Measurements from ENCODE around the gene TP53BP2. TPM values are rescaled to one million over a fixed set of nuclear protein-coding genes. Genes with fewer than 3 reads are reported as not detected.
"Not testable (repeated sequence)": the region's sequence is repeated elsewhere in the genome, so short reads cannot be mapped to it uniquely, and the experiment has no call there.

TP53BP2 gene
- total RNA-seq, 1 donor from 2014 or later: 22.6 TPM

DNA sequence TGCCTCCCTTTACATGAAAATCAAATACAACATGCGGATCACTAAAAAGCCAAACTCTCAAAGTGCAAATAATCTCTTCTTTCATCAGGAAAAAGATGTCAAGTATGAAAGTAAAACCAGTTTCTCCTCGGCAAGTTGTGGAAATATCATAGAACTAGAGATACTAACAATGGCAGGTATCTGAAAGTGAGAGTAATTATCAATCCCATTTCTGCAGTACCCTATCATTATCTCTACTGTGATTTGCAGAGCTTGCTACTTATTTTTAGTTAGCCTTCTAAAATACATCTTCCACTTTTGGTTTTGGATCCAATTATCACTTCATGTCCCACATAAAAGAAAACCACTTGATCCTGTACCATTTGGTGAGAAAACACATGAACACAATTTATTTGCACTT is 3.0 kb downstream of the TP53BP2 start:
- Histone ChIP-seq H3K4me3 (ENCODE audit: low read depth, low read length) (no peak overlapping the region), H3K36me3 (ENCODE audit: control insufficient read depth, insufficient read depth, low read length) (no peaks in the 10 kb centered on the region), H3K27me3 (ENCODE audit: control insufficient read depth, insufficient read depth, low read length) (no peaks in the 10 kb centered on the region)
- DNase-seq (ENCODE audit: low read depth) (no peak), FAIRE-seq (no peak)
- TF ChIP-seq, protein P1, sequence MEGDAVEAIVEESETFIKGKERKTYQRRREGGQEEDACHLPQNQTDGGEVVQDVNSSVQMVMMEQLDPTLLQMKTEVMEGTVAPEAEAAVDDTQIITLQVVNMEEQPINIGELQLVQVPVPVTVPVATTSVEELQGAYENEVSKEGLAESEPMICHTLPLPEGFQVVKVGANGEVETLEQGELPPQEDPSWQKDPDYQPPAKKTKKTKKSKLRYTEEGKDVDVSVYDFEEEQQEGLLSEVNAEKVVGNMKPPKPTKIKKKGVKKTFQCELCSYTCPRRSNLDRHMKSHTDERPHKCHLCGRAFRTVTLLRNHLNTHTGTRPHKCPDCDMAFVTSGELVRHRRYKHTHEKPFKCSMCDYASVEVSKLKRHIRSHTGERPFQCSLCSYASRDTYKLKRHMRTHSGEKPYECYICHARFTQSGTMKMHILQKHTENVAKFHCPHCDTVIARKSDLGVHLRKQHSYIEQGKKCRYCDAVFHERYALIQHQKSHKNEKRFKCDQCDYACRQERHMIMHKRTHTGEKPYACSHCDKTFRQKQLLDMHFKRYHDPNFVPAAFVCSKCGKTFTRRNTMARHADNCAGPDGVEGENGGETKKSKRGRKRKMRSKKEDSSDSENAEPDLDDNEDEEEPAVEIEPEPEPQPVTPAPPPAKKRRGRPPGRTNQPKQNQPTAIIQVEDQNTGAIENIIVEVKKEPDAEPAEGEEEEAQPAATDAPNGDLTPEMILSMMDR (IDR thresholded peaks at IDR 0.05; ENCODE audit: insufficient read depth, low read length, severe bottlenecking): no peak

GRCh38 chr1:223841977-223842623 is 3.6 kb downstream of the TP53BP2 start:
- not testable (repeated sequence) for DNase-seq (ENCODE audit: low read depth); H3K36me3 ChIP-seq (ENCODE audit: control insufficient read depth, insufficient read depth, low read length); FAIRE-seq; H3K4me3 ChIP-seq (ENCODE audit: low read depth, low read length); H3K27me3 ChIP-seq (ENCODE audit: control insufficient read depth, insufficient read depth, low read length)

DNA sequence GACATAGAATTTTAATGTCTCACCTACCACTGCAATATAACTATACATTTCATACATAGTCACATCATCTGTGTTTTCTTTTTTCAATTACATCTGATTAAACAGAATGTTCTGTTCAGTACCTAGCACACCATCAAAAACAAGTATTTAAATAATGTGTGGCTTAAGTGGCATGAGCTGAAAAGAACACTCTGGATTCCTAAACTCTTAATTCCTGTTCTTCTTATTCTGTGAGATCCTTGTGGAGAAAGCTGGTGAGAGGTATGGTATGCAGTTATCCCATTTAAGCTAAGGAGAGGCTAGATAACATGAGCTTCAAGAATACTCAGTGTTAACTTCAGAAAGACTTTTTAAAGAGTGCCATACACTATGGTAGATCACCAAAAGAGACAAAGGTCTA is 5.5 kb downstream of the TP53BP2 start:
- no peak overlapping the region for H3K4me3 ChIP-seq (ENCODE audit: low read depth, low read length)
- FAIRE-seq (no peak), DNase-seq (ENCODE audit: low read depth) (no peak)
- H3K36me3 ChIP-seq (ENCODE audit: control insufficient read depth, insufficient read depth, low read length): no peaks in the 10 kb centered on the region
- TF ChIP-seq, protein P1 (IDR thresholded peaks at IDR 0.05; ENCODE audit: insufficient read depth, low read length, severe bottlenecking): no peak
- no peaks in the 10 kb centered on the region for H3K27me3 ChIP-seq (ENCODE audit: control insufficient read depth, insufficient read depth, low read length)

DNA sequence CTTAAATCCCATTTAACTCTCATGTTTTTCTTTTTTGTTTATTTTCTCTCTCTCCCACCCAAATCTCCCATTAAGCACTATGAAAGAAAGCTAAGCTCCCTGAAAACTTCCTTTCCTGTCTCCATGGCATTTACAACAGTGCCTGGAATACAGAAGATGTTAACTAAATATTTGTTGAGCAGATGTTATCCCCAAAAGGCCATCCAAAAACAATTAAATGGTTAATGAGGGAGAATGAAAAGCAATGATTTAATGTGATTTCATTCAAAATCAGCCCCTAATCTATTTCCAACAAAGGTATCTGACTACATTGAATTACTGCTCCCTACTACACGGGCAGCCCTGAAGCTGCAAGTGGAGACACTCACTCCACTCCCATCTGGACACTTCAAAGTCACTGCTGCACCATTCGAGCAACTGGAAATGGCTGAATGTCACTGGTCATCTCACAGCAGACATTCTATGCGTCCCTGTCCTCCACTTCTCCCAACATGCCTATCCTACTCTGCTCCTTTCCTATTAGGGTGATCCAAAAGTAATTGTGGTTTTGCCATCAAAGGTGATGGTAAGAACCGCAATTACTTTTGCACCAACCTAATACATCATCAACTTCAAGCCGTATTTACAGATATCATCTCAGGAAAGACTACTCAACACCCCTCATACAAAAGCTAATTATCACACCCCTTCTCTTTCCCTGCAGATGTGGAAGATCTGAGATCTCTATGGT is 7.5 kb downstream of the TP53BP2 start:
- TF ChIP-seq, protein P1 (IDR thresholded peaks at IDR 0.05; ENCODE audit: insufficient read depth, low read length, severe bottlenecking): no peak
- FAIRE-seq (no peak), DNase-seq (ENCODE audit: low read depth) (no peak)
- Histone ChIP-seq H3K36me3 (ENCODE audit: control insufficient read depth, insufficient read depth, low read length) (no peaks in the 10 kb centered on the region), H3K4me3 (ENCODE audit: low read depth, low read length) (no peak overlapping the region), H3K27me3 (ENCODE audit: control insufficient read depth, insufficient read depth, low read length) (no peaks in the 10 kb centered on the region)

- DNase-seq (ENCODE audit: low read depth): no peak
- H3K4me3 ChIP-seq (ENCODE audit: low read depth, low read length): no peak overlapping the region
- TF ChIP-seq, protein P1 (IDR thresholded peaks at IDR 0.05; ENCODE audit: insufficient read depth, low read length, severe bottlenecking): no peak
- no peak for FAIRE-seq
- no peaks in the 10 kb centered on the region for H3K36me3 ChIP-seq (ENCODE audit: control insufficient read depth, insufficient read depth, low read length)
- no peaks in the 10 kb centered on the region for H3K27me3 ChIP-seq (ENCODE audit: control insufficient read depth, insufficient read depth, low read length)
Measured at GRCh38 chr1:223837687-223838086, 8.1 kb downstream of the TP53BP2 start.

- Histone ChIP-seq H3K27me3 (ENCODE audit: control insufficient read depth, insufficient read depth, low read length) (no peaks in the 10 kb centered on the region), H3K4me3 (ENCODE audit: low read depth, low read length) (no peak overlapping the region), H3K36me3 (ENCODE audit: control insufficient read depth, insufficient read depth, low read length) (no peaks in the 10 kb centered on the region)
- TF ChIP-seq, protein P1 (IDR thresholded peaks at IDR 0.05; ENCODE audit: insufficient read depth, low read length, severe bottlenecking): no peak
- no peak for DNase-seq (ENCODE audit: low read depth)
- no peak for FAIRE-seq
Measured at GRCh38 chr1:223837206-223837605, 8.5 kb downstream of the TP53BP2 start.

All from bronchial epithelial cell (primary cell).